HG03196 (cell line): Measurements from ENCODE around the gene FOXD3.
A peak's percentile ranks its signal among the peaks of the same experiment; 100 is the strongest.

Experiments
- ATAC-seq: cut with Tn5 transposase; IDR thresholded peaks from one replicate; pipeline ENCODE4 v1.9.1; 2021; ENCODE audit not compliant: unreplicated experiment

FOXD3 gene

DNA sequence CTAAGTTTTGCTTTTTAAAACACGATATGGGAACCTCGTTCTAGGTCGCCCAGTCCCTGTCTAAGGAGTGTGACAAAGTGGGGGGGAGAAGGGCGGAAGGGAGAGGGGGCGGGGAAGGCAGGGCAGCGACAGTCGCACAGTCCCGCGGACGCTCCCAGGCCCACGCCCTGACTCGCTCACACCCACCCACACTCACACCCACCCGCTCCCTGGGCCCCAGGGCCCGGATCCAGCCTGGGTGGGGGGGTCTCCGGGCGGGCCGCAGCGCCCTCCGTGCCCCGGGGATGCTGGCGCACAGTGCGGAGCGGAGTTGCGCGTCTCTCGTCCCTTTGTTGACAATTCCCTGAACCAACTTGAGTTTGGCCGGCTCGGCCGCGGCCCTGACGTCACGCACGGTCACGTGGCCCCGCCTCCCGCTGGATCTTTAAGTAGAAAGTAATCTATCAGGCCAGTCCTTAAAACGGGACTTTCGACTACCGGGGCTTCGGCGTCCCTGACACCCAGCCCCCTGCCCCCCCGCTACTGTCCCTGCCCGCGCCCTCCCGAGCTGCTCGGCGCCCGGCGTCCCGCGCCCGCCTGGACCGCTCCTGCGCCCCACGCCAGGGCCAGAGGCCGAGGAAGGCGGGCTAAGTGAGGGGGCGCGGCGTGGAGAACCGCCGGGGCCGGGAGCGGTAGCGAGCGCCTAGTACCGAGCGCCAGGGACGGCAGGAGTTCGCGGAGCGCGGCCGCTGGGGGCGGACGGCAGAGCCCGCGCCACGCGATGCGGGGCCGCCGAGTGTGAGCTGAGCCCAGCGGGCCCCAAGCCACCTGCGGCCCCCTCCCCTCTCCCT lies at the start of gene FOXD3:
FOXD3 (plus strand) TSS at position 454 of the 830 bp plus-strand sequence. CDS start 492 bp downstream, outside the sequence.
- ATAC-seq = no peak

DNA sequence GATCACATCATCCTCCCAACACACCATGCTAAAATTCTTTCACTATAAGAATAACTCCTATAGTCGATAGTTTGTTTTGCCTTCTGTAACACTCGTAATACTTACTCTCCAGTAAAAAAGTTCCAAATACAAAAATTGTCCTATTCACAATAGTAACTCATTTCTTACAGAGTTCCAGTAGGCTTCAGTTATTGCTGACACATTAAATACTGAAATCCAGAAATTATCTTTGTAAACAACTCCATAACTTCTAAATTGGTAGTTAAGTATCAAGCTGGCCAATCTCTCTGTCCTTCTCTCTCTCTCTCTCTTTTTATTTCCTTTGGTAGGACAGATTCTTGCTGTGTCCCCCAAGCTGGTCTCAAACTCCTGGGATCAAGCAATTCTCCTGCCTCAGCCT lies 49.6 kb upstream of the FOXD3 start:
- ATAC-seq = no peak

DNA sequence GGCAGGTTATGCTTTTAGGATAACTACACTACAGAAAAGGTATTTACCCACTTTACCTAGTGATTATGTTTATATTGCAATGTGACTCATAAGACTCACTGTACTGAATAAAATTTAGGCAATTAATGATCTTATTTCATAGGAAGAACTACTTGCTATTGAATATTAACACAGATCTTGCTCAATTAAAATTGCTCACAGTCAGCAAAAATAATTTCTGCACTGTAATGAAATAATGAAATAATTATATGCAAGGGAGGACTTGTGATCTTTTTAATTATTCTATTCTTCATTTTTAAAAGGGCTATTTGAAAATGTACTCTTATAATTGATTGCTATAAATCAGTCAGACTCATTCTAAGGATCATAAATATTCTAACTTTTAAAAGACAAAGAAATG lies 48.0 kb upstream of the FOXD3 start:
- no peak for ATAC-seq

- ATAC-seq = no peak
These were observed 47.4 kb upstream of the FOXD3 start for GRCh38 chr1:63274979-63275378.

DNA sequence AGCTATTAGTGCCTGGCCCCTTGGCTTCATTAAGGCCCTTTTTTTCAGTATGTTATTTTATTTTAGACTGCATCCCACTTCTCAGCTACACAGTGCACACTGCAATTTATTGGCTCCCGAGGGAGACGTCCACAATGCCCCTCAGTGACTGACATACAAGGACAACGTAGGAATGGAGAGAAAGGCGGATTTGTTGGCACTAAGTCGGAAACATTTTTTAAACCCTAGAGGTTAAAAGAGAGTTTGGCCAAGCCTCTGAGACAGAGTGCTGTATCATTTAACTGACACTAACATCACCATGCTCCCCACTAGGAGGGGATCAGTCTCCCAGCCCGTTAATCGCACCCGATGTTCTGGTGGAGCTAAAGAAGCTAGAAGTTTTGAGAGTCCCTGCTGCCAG lies 45.7 kb upstream of the FOXD3 start:
- no peak for ATAC-seq

DNA sequence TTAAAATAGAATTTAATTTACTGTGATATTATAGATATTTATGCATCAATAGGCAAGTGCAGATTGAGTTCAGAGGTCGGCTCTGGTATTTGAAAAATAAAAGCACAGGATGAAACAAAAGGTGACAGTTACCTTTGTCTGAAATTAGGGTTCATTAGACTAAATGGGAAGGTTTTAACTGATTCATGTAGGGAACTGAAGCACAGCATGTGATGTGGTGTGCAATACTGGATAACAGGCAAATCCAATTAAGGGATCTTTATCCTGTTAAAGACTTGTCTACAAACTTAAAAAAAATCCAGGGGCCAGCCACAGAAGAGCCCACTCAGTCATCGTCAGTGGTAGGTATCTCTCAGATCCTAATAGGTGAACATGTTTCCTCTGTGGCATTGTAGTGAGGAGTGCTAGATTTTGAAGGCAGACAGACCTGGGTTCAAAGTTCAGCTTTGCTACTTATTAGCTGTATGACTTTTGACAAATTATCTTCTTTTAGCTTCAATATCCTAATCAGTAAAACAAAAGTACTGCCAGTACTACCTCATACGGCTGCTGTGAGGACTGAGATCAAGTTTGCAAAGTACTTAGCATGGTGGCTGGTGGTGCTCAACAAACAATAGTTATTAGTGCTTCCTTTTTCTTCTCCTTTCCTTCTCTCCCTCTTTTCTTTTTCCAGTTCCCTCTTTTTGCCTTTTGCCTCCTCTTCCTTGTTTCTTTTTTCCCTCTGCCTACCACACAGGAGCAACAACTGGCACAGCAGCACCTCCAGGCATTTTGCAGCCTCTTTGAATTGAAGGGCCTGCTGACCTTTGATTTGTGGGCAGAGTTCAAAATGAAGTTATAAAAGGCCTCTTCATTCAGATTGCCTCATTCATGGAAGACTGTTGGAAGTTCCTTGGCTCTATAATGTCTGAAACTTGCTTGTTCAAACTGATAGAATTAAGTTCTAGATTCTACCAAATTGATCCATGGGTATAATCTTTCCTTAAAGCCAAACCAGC lies 44.9 kb upstream of the FOXD3 start:
- ATAC-seq = no peak

DNA sequence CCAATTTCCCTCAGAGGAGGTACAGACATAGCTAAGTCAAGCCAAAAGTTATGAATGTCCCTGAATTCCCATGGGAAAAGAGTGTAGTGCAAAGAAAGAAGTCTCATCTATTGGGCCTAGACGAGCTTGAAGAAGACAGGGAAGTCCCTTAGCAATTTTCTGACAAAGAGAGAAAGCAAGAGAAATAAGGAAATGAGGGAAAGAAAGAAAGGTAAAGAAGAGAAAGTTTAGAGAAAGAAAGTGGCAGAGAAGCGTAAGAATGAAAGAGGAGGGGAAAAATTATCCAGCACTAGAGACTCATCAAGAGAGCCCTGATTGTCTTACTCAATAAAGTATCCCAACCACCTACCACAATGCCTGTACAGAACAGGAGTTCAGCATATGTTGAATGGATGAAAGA lies 40.6 kb upstream of the FOXD3 start:
- no peak for ATAC-seq

DNA sequence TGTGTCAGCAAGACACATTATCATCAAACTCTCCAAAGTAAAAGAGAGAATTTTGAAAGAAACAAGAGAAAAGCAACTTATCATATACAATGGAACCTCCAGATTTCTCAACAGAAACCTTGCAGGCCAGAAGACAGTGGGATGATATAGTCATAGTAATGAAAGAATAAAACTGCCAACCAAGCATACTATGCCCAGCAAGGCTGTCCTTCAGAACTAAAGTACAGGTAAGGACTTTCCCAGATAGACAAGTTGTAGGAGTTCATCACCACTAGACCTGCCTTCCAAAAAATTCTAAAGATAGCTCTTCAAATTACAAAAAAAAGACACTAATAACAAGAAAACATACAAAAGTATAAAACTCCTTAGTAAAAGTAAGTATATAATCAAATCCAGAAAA lies 33.2 kb upstream of the FOXD3 start:
- no peak for ATAC-seq

DNA sequence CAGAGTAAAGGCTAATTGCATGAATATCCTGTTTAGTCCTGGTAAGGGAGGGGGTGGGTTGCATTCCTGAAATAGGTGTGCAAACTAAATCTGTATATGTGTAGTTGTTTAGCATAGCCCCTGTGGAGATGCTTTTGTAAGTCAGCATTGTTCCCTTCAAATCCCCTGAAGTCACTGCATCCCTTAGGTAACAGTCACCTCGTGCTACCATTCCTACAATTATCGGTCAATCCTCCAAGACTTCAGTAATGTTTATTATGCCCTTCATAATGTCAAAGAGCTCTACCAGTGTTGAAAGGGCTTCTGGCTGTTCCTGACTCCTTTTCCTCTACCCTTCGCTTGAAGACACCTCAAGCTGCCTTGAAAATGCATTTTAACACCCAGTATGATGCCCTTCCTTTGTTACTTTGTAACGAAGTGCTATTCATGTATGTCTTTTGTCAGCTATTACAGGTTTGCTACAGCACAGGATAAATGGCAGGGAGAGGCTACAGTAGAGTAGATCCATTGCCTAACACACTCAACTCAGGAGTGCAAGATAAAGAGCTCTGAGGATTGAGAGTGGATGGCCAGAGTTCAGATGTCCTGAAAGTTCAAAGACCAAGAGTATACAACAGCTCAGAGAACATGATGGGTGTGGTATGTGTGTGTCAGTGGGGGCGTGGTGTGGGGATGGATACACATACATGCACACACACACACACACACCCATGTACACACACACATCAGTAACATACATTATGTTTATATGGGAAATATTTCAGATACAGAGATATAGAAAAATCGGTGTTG lies 27.4 kb upstream of the FOXD3 start:
- no peak for ATAC-seq

DNA sequence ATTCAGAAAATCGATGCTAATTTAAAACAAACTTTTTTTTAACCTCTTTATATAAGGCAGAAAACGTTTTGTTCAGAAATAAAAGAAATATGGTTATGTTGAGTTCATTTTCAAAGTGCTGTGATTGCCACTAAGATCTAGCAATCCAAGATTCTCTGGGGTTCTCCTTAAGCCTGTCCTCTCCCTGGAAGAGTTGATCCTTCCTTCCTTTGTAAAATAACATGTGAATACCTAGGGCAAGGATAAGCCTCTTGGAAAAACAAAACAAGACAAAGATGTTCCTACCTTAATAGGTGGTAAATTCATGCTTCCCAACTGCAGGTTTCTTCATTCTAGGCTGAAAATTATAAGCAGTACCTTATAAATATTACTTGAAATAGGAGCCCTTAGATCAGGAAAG lies 18.0 kb upstream of the FOXD3 start:
- no peak for ATAC-seq

DNA sequence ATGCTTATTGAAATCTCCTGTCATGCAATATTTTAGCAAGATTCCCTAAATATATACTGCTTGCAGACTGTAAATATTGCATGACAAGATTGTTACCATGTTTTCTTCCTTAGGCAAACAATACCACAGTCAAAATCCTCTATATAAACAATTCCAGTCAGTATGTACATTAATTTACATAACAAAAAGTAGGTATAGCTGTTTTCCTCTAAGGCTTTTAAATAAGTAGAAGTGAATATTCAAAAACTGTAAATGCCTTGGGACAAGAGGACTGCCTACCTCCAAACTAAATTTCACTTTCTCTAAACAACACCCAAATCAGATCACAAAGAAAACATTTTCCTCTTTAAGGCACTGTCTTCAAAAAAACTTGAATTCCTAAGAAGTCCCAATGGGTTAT lies 17.3 kb upstream of the FOXD3 start:
- no peak for ATAC-seq

- ATAC-seq = no peak
These were observed 15.1 kb upstream of the FOXD3 start for GRCh38 chr1:63307196-63307794.

DNA sequence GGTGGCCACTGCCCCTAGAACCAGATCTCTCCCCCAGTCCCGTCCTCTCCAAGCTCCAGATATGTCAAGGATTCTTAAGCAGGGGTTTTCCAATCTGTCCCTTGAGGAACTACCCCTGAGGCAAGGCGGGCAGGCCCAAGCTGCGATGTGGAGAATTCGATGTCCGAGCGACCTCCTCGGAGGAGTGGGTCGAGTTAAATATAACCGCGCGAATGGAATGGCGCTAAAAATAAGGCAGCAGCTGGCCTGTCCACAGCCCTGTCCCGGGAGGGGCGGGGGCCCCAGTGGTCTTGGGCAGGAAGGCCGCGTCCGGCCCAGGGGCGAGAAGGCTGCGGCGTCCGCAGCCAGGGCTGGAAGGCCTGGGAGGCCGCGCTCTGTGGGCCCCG lies 5.8 kb upstream of the FOXD3 start:
- no peak for ATAC-seq

- ATAC-seq = peak; percentile 72
These were observed 5.2 kb upstream of the FOXD3 start for GRCh38 chr1:63316984-63317816.

GRCh38 chr1:63317817-63318152 lies 4.6 kb upstream of the FOXD3 start:
- no peak for ATAC-seq

- no peak for ATAC-seq
These were observed 4.0 kb upstream of the FOXD3 start for GRCh38 chr1:63318201-63318979.

- no peak for ATAC-seq
These were observed 3.0 kb upstream of the FOXD3 start for GRCh38 chr1:63319046-63320021.
